GM19395 (cell line): ENCODE measurements around the gene KIF18A.

Source experiments
- ATAC-seq: cut with Tn5 transposase; IDR thresholded peaks from one replicate; pipeline ENCODE4 v1.9.1; 2021; ENCODE audit warnings: mild to moderate bottlenecking, moderate library complexity; ENCODE audit not compliant: unreplicated experiment

The KIF18A gene

GRCh38 chr11:28049338-28050216 is 58.4 kb downstream of the KIF18A start:
- ATAC-seq, result no peak

DNA sequence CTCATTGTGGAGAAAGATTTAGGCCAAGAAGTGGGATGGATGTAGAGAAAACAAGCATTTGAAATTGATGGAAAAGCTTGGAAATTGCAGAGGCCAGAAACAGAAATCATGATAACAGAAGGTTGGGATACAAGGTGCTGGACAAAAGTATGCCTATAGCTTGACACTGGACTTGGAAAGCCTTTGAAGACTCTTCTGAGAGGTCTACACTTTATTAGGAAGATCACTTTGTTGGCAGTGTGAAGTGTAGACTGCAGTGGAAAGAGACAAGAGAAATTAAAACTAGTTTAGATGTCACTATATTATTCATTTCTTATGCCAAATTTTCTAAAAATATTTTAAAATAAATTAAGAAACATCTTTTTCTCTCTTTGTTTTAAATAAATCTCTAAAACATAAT is 59.1 kb downstream of the KIF18A start:
- ATAC-seq, result no peak

GRCh38 chr11:28043930-28044709 is 63.8 kb downstream of the KIF18A start:
- no peak for ATAC-seq

DNA sequence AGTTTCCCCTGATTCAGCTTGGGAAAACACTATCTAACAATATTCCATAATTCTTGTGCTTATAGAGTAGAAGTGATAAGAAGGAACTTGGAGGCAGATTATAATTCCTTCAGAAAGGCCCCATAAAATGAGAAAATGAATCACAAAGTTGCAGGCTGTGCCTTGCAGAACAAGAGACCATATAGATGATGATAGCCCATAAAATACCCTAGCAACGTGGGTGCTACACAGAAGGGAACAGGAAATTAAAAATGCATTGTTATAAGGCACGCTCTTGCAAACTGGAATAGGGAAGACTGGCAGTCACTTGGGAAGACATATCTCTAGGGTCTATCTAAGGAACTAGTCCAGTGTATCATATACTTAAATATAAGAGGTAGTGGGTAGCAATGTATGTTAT is 67.6 kb downstream of the KIF18A start:
- ATAC-seq, result no peak

DNA sequence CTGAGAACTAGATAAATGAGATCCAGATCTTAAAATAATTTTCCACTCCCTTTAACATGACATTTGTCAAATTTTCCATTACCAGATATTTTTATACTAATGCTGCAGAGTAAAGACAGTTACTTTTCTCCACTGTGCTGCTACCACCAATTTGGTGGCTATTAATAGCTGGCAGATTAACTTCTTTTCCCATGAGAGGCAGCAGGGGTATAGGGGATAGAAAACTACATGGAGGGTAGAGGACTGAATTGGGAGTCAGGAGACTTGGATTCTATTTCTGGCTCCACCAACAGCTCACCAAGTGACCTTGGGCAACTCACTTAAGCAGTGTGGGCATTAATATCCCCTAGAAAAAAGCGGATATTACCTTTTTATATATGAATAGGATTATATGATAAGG is 69.2 kb downstream of the KIF18A start:
- no peak for ATAC-seq

DNA sequence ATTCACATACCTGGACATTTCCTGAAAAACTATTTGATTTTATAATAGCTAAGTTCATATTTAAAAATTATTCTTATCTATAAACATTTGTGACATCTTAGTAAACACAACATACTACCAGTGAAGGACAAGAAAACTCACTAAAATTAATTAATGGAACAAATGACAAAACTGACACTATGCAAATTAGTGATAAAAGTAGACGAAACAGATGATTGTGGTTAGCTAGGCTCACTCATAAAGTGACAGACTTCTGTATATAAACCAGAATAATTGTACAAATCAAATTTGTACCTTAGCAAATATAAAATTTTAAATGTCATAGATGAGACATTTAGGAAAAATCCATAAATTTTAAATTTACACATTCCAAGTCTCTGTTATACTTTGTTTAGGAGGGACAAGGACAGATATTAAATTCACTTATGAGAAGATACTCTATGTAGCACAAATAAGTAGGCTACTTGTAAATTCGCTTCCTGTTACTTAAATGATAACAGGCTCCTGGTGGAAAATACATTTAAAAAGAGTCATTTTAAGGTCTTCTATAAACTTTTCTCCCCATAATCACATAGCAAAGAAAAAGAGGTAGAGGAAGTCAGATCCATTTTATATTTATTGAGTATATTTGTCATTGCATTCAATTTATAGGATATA is 81.2 kb downstream of the KIF18A start:
- peak; percentile 84 for ATAC-seq

- no peak for ATAC-seq
Measured at GRCh38 chr11:28017816-28018215, 90.1 kb downstream of the KIF18A start.

GRCh38 chr11:28011813-28012212 is 96.1 kb downstream of the KIF18A start:
- ATAC-seq, result no peak

DNA sequence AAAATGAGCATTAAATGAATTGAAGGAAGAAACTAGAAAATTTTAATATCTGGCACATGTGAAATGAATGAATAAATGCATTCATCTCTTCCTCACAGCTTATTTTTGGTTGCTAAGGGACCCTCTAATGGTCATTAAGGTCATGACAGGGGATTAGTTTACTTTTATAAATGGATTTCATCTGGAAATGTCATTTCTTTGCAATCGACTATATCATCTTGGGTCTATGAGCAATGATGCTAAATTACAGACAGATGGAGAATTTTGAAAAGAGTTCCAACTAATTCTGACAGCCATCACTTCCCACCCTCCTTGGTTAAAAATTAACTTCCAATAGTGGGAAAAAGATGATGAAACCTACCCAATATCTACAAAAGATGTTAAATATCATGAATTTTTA is 98.0 kb downstream of the KIF18A start:
- ATAC-seq, result no peak

DNA sequence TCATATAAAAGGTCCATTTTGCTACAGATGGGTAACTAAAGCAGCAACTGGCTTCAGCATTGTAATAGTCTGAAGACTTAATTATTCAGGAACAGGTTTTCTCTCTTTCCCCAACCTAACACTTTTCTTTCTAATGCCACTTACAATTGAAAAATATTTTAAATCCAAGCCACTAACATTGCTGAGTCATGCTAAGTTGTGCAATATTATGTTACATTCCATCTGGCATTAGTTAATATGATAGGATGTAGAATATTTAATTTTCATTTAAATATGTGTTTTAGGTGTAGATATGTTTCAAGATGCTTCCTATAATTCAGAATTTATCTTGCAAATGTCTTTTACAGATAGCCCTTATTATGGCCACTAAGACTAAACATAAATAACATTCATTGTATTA is 98.6 kb downstream of the KIF18A start:
- no peak for ATAC-seq

DNA sequence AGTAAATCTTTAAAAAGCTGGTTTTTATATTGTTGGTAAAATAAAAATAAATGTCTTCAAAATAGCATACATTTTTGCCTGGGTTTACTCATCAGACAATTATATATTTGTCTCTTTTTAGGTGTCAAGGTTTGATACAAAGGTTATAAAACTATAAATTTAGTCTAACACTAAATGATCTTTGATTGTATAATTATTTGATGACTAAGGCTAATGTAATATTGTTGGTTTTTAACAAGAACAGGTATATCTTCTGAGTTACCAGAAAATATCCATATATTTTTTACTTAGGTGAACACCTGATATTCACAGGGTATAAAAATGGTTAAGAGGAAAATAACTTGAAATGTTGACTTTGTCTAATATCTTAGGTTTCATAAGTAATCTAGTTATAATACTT is 104.3 kb downstream of the KIF18A start:
- no peak for ATAC-seq

- no peak for ATAC-seq
Measured at GRCh38 chr11:27998552-27998951, 109.4 kb downstream of the KIF18A start.

DNA sequence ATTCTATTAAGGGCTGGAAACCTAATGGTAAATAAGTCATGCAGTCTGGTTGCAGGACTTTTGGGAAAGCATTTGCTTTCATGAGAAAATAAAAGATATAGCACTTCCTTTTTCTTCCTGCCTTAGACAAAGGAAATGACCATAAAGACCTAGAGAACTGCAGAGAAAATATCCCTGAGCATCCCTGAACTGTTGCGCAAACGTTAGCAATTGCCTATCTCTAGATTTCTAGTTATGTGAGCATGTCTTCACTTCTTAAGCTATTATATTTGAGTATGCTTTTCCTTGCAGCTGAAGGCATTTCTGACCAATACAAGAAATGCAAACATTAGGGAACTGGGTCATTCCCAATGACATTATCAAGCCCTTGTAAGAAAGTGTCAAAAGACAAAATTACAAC is 110.6 kb downstream of the KIF18A start:
- no peak for ATAC-seq

GRCh38 chr11:27996066-27996465 is 111.9 kb downstream of the KIF18A start:
- ATAC-seq, result no peak

GRCh38 chr11:27995083-27995482 is 112.9 kb downstream of the KIF18A start:
- no peak for ATAC-seq

- ATAC-seq, result no peak
Measured at GRCh38 chr11:27991736-27992135, 116.2 kb downstream of the KIF18A start.

DNA sequence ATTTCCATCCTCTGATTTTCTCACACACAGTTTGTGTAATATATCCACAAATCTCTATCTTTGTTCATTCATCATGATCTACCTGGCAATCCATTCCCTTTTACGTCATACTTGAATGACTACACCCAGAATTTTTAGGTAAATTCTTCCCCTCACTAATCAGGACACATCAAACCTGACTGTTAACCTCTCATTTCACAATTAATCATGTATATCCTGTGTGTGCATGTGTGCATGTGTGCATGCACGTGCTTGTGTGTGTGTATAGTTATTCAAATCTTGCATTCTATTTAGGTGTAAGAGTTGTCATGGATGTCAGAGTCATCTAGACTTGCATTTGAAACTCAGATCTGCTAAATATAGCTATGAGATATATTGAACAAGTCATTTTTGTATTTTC is 130.4 kb downstream of the KIF18A start:
- ATAC-seq, result no peak

DNA sequence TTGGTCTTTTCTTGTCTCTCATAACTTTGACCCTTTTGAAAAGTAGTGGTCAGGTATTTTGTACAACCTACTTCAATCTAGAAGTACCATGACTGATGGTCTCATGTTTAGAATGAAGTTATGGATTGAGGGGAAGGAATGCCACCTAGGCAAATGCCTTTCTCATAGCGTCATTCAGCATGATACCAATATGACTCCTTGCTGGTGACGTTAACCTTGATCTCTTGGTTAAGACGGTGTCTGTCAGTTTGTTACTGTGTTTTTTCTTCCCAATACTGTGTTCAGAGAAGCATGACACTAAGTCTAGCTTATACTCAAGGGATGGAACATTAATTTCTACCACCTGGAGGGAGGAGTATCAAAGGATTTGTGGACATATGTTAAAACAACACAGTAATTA is 130.9 kb downstream of the KIF18A start:
- ATAC-seq, result no peak

- no peak for ATAC-seq
Measured at GRCh38 chr11:27976262-27976661, 131.7 kb downstream of the KIF18A start.

DNA sequence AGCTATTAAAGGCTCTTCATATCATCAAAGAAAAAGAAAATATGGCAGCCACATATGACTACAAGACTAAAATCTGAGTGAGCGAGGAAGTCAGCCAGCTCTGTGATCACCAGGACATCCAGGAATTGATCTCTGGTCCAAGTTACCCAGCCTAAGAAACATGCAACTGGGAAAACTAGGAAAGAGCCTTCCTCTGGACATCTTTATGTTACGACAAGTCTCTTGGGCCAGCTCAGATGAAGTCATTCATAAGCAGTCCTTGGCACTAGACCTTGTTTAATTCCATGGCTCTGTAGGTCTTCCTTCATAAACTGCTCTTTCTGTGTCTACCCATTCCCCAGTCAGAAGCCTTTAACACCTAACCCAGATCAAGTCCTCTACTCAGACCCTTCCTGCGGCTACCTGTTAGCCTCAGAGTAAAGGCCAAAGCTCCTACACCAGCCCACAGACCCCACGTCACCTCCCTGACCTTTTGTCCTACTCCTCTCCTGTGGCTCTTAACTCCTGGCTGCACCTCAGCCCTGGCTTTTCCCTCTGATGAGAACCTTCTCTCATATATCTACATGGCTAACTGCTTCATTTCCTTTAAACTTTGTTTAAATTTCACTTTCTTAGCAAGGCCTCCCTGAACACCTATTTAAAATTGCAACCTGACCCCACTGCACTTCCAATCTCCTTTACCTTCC is 134.0 kb downstream of the KIF18A start:
- no peak for ATAC-seq

DNA sequence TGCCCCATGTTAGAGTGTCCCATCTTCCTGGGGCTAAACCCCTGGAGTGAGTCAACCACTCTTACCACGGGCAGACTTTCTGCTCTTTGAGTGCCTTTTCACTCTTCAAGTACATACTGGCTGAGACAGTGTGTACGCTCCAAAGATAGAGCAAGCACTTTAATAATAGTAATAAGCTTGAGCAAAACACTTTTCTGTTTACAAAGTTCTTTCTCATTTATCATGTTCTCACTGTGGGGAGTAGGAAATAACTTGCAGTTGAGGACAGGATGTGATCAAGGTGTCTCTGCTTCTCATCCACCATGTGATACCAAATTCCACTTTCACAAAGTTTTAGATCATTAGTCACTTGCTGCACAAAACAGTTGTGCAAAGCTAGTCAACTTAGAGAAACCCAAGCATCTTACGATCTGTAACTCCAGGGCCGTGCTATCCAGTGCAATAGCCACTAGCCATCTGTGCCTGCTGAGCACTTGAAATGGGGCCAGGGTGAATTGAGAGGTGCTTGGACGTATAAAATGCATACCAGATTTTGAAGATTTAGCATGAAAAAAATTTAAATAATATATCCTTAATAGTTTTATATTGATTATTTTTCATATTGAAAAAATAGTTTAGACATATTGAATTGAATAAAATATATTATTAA is 135.3 kb downstream of the KIF18A start:
- ATAC-seq, result no peak
